ENCODE measurements around the gene CDK5RAP3. TPM values are rescaled to one million over a fixed set of nuclear protein-coding genes. Genes with fewer than 3 reads are reported as not detected.

Gene CDK5RAP3
- total RNA-seq, 6 experiments from 2014 or later, result 47.3 to 119 (median 99.7) TPM

- intact Hi-C loops (cut with DNase I), result no loop called here
- Histone ChIP-seq H3K4me3 (no peak overlapping the region), H3K27ac (no peak overlapping the region), H3K4me1 (no peaks in the 10 kb centered on the region), H3K9me3 (no peaks in the 10 kb centered on the region), H3K36me3 (peaks cover 0 to 74% (median 37%) of the 10 kb centered on the region in 4 donors), H3K27me3 (no peaks in the 10 kb centered on the region)
- DNase-seq (no peak), ATAC-seq (no peak)
- TF ChIP-seq POLR2A (IDR thresholded peaks at IDR 0.05), result no peak
- TF ChIP-seq, protein P1, sequence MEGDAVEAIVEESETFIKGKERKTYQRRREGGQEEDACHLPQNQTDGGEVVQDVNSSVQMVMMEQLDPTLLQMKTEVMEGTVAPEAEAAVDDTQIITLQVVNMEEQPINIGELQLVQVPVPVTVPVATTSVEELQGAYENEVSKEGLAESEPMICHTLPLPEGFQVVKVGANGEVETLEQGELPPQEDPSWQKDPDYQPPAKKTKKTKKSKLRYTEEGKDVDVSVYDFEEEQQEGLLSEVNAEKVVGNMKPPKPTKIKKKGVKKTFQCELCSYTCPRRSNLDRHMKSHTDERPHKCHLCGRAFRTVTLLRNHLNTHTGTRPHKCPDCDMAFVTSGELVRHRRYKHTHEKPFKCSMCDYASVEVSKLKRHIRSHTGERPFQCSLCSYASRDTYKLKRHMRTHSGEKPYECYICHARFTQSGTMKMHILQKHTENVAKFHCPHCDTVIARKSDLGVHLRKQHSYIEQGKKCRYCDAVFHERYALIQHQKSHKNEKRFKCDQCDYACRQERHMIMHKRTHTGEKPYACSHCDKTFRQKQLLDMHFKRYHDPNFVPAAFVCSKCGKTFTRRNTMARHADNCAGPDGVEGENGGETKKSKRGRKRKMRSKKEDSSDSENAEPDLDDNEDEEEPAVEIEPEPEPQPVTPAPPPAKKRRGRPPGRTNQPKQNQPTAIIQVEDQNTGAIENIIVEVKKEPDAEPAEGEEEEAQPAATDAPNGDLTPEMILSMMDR (IDR thresholded peaks at IDR 0.05), result no peak
Observed at GRCh38 chr17:47980541-47980940, 9.6 kb downstream of the CDK5RAP3 start.

DNA sequence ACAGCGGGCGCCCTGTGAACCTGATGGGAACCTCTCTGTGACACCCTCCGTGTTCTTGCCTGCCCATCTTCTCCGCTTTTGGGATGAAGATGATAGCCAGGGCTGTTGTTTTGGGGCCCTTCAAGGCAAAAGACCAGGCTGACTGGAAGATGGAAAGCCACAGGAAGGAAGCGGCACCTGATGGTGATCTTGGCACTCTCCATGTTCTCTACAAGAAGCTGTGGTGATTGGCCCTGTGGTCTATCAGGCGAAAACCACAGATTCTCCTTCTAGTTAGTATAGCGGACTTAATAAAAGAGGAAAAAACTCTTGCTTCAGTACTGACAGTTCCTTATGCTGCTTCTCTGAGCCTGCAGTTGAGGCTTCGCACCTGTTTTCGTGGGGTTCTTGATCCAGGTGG lies 10.5 kb downstream of the CDK5RAP3 start:
- no peak for TF ChIP-seq POLR2A (IDR thresholded peaks at IDR 0.05)
- TF ChIP-seq, protein P1 (IDR thresholded peaks at IDR 0.05), result no peak
- Histone ChIP-seq H3K27me3 (no peaks in the 10 kb centered on the region), H3K36me3 (peaks cover 0 to 65% (median 32%) of the 10 kb centered on the region in 4 donors), H3K4me3 (no peak overlapping the region), H3K4me1 (no peaks in the 10 kb centered on the region), H3K9me3 (no peaks in the 10 kb centered on the region), H3K27ac (no peak overlapping the region)
- intact Hi-C loops (cut with DNase I), result no loop called here
- DNase-seq (no peak), ATAC-seq (no peak)
- WGBS (ENCODE audit: insufficient coverage, low coverage, low lambda C conversion rate, missing lambda C conversion rate), result 65% methylated on average over 5 of the region's 9 CpGs

DNA sequence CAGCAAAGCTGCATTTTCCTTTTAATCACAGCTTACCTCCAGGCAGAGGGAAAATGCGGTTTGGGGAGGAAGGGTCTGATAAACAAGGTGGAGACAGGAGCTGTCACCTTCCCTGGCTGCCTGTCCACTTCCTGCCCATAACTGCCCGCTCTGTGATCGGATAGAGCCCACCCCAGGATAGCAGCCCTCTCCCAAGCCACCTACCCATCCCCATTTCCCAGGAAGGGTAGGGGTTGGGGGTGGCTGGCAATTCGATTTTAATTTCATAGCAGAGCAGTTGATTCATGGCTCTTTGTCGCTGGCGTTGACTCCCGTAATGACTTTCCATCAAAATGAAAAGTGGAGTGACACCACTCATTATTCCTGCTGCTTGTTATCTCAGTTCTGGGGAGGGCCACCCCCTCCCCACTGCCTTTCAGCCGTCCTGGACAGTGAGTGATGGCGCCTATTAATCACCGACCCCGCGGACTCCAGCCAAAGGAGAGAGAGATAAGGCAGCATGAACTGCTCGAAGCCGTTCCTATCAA lies 11.2 kb downstream of the CDK5RAP3 start:
- H3K27me3 ChIP-seq, result no peaks in the 10 kb centered on the region
- H3K9me3 ChIP-seq, result no peaks in the 10 kb centered on the region
- 71% methylated on average over 8 of the region's 14 CpGs for WGBS (ENCODE audit: insufficient coverage, low coverage, low lambda C conversion rate, missing lambda C conversion rate)
- TF ChIP-seq, protein P1 (IDR thresholded peaks at IDR 0.05), result no peak
- no peak for TF ChIP-seq POLR2A (IDR thresholded peaks at IDR 0.05)
- no peak overlapping the region for H3K27ac ChIP-seq
- no peak for DNase-seq
- intact Hi-C loops (cut with DNase I), result no loop called here
- H3K4me3 ChIP-seq, result no peak overlapping the region
- ATAC-seq, result no peak
- H3K36me3 ChIP-seq, result peaks cover 0 to 59% (median 28%) of the 10 kb centered on the region in 4 donors
- no peaks in the 10 kb centered on the region for H3K4me1 ChIP-seq

- WGBS (ENCODE audit: insufficient coverage, low coverage, low lambda C conversion rate, missing lambda C conversion rate), result 79% methylated on average over 7 of the region's 9 CpGs
- Histone ChIP-seq H3K4me1 (no peaks in the 10 kb centered on the region), H3K4me3 (no peak overlapping the region), H3K36me3 (peaks cover 0 to 53% (median 26%) of the 10 kb centered on the region in 4 donors), H3K9me3 (no peaks in the 10 kb centered on the region), H3K27me3 (no peaks in the 10 kb centered on the region), H3K27ac (no peak overlapping the region)
- ATAC-seq, result peak in 2 of 4 donors; percentile 29 to 39
- TF ChIP-seq POLR2A (IDR thresholded peaks at IDR 0.05), result no peak
- TF ChIP-seq, protein P1 (IDR thresholded peaks at IDR 0.05), result no peak
- DNase-seq, result no peak
- intact Hi-C loops (cut with DNase I), result no loop called here
Observed at GRCh38 chr17:47982645-47983390, 11.9 kb downstream of the CDK5RAP3 start.
